Motor neuron (in vitro differentiated cells): ENCODE results near the gene ADAMTS15. TPM values are rescaled to one million over a fixed set of nuclear protein-coding genes. Genes with fewer than 3 reads are reported as not detected.

Source experiments
- ATAC-seq, 8 experiments: fragments of 200-7000 bp; cut with Tn5 transposase; replicated peaks in 6 of 8; 2 replicates each; pipeline ENCODE4 v1.8.0; 2021; ENCODE audit warnings: mild to moderate bottlenecking in 8 of 8, moderate library complexity in 8 of 8
- H3K27ac ChIP-seq, 2 donors: fragments of 250-450 bp; sonication (Bioruptor Pico); 2 replicates each; pipeline ENCODE4 v1.9.0; 2021; ENCODE audit warnings: antibody characterized with exemption in 2 of 2, mild to moderate bottlenecking in 2 of 2, moderate library complexity in 1 of 2
- H3K4me1 ChIP-seq, 2 donors: fragments of 250-450 bp; sonication (Bioruptor Pico); replicated peaks in 1 of 2; 2 replicates each; pipeline ENCODE4 v1.6.1; 2021; ENCODE audit warnings: antibody characterized with exemption in 2 of 2, mild to moderate bottlenecking in 2 of 2, moderate library complexity in 1 of 2
- H3K4me3 ChIP-seq, 5 donors: fragments of 250-450 bp; sonication (Bioruptor Pico); 2 replicates each; pipeline ENCODE4 v1.9.0; 2021; ENCODE audit warnings: antibody characterized with exemption in 5 of 5, mild to moderate bottlenecking in 5 of 5, moderate library complexity in 4 of 5
- WGBS, 10 experiments: fragments of 450-650 bp; shearing (Covaris generic); methylation state at CpG; one replicate each; pipeline ENCODE4 v1.0.0; 2022; 5-methylcytosine and 5-hydroxymethylcytosine counted together
- in situ Hi-C, 9 experiments: fragments of 400-800 bp; cut with MboI; loops; one replicate each; pipeline ENCODE4 v1.15.0; 2021; ENCODE audit warnings: low sequenced_read_pairs in 9 of 9, low pct_unique_long_range_greater_than_20kb in 2 of 9; ENCODE audit not compliant: unreplicated experiment in 9 of 9
- total RNA-seq, 8 experiments: library from RNA; unstranded; fragments of 300-600 nt; gene quantifications; 2 replicates each; pipeline versions ENCODE4 v1.2.3 to v1.2.4, GENCODE V29; 2022

The ADAMTS15 gene
- total RNA-seq, 8 experiments from 2014 or later: 0.52 to 55.3 (median 1.1) TPM

GRCh38 chr11:130508913-130509312, 60.5 kb downstream of the ADAMTS15 start:
- no peak overlapping the region for H3K4me3 ChIP-seq
- in situ Hi-C loops: no loop called here
- H3K27ac ChIP-seq: no peak overlapping the region
- 0 to 100% (median 71%) methylated on average over 1 of the region's 1 CpG; no CpG with 5 or more reads in 5 of the 10 experiments for WGBS, 10 experiments
- peaks cover 8 to 9% of the 10 kb centered on the region in 2 donors for H3K4me1 ChIP-seq
- ATAC-seq: no peak

GRCh38 chr11:130509942-130510341, 61.5 kb downstream of the ADAMTS15 start:
- no peak for ATAC-seq

GRCh38 chr11:130510407-130511006, 62.1 kb downstream of the ADAMTS15 start:
- Histone ChIP-seq H3K27ac (no peak overlapping the region), H3K4me3 (no peak overlapping the region), H3K4me1 (peaks cover 8 to 9% of the 10 kb centered on the region in 2 donors)
- WGBS, 10 experiments: 40 to 100% (median 79%) methylated on average over 1 to 7 of the region's 8 CpGs; no CpG with 5 or more reads in 1 of the 10 experiments
- peak in 1 of 8 experiments; percentile 60 for ATAC-seq
- in situ Hi-C loops: no loop called here

More at GRCh38 chr11:130509942-130510341, 61.5 kb downstream of the ADAMTS15 start:
- Histone ChIP-seq H3K4me3 (no peak overlapping the region), H3K27ac (no peak overlapping the region), H3K4me1 (peaks cover 8 to 9% of the 10 kb centered on the region in 2 donors)
- in situ Hi-C loops: no loop called here
- 100% methylated on average over 1 to 2 of the region's 2 CpGs; no CpG with 5 or more reads in 6 of the 10 experiments for WGBS, 10 experiments

GRCh38 chr11:130511765-130512164, 63.3 kb downstream of the ADAMTS15 start:
- H3K4me1 ChIP-seq: peaks cover 8 to 9% of the 10 kb centered on the region in 2 donors
- no peak overlapping the region for H3K27ac ChIP-seq
- no peak for ATAC-seq
- no peak overlapping the region for H3K4me3 ChIP-seq
- in situ Hi-C loops: no loop called here
- WGBS, 10 experiments: 71 to 100% (median 100%) methylated on average over 1 to 2 of the region's 2 CpGs; no CpG with 5 or more reads in 4 of the 10 experiments

GRCh38 chr11:130512662-130513061, 64.2 kb downstream of the ADAMTS15 start:
- no peak for ATAC-seq
- in situ Hi-C loops: no loop called here

GRCh38 chr11:130513132-130513531, 64.7 kb downstream of the ADAMTS15 start:
- Histone ChIP-seq H3K27ac (peak overlapping the region in 1 of 2 donors; percentile 57), H3K4me3 (no peak overlapping the region), H3K4me1 (peaks cover 8 to 9% of the 10 kb centered on the region in 2 donors)
- in situ Hi-C loops: no loop called here
- peak in 7 of 8 experiments; percentile 58 to 98 (median 95) for ATAC-seq
- 10 to 33% methylated on average over 2 of the region's 4 CpGs; no CpG with 5 or more reads in 8 of the 10 experiments for WGBS, 10 experiments

More at GRCh38 chr11:130512662-130513061, 64.2 kb downstream of the ADAMTS15 start:
- WGBS, 10 experiments: 33 to 100% (median 83%) methylated on average over 1 to 3 of the region's 4 CpGs; no CpG with 5 or more reads in 1 of the 10 experiments
- Histone ChIP-seq H3K27ac (no peak overlapping the region), H3K4me3 (no peak overlapping the region), H3K4me1 (peaks cover 8 to 9% of the 10 kb centered on the region in 2 donors)

- Histone ChIP-seq H3K4me3 (no peak overlapping the region), H3K4me1 (peaks cover 8 to 9% of the 10 kb centered on the region in 2 donors), H3K27ac (no peak overlapping the region)
- no peak for ATAC-seq
- in situ Hi-C loops: no loop called here
Observed at GRCh38 chr11:130514316-130514715, 65.9 kb downstream of the ADAMTS15 start.

- WGBS, 10 experiments: 20 to 92% (median 67%) methylated on average over 1 to 4 of the region's 6 CpGs; no CpG with 5 or more reads in 3 of the 10 experiments
- Histone ChIP-seq H3K27ac (no peak overlapping the region), H3K4me3 (no peak overlapping the region), H3K4me1 (peaks cover 8 to 9% of the 10 kb centered on the region in 2 donors)
- in situ Hi-C loops: no loop called here
- ATAC-seq: no peak
Observed at GRCh38 chr11:130514851-130515250, 66.4 kb downstream of the ADAMTS15 start.

GRCh38 chr11:130515829-130516553, 67.5 kb downstream of the ADAMTS15 start:
- ATAC-seq: peak in 1 of 8 experiments; percentile 52
- in situ Hi-C loops: no loop called here
- Histone ChIP-seq H3K4me3 (no peak overlapping the region), H3K27ac (no peak overlapping the region), H3K4me1 (peaks cover 8 to 9% of the 10 kb centered on the region in 2 donors)
- 25 to 80% (median 64%) methylated on average over 1 to 4 of the region's 4 CpGs; no CpG with 5 or more reads in 2 of the 10 experiments for WGBS, 10 experiments

GRCh38 chr11:130516554-130517505, 68.4 kb downstream of the ADAMTS15 start:
- Histone ChIP-seq H3K27ac (no peak overlapping the region), H3K4me3 (no peak overlapping the region), H3K4me1 (peaks cover 8 to 9% of the 10 kb centered on the region in 2 donors)
- WGBS, 10 experiments: 40 to 100% (median 76%) methylated on average over 1 to 8 of the region's 10 CpGs; no CpG with 5 or more reads in 1 of the 10 experiments
- in situ Hi-C loops: no loop called here
- no peak for ATAC-seq

GRCh38 chr11:130518164-130518680, 69.8 kb downstream of the ADAMTS15 start:
- H3K4me3 ChIP-seq: no peak overlapping the region
- H3K27ac ChIP-seq: no peak overlapping the region
- ATAC-seq: no peak
- peaks cover 14 to 18% of the 10 kb centered on the region in 2 donors for H3K4me1 ChIP-seq
- in situ Hi-C loops: no loop called here
- 58 to 100% (median 94%) methylated on average over 1 to 3 of the region's 4 CpGs; no CpG with 5 or more reads in 1 of the 10 experiments for WGBS, 10 experiments

GRCh38 chr11:130519128-130519932, 70.9 kb downstream of the ADAMTS15 start:
- H3K4me1 ChIP-seq: peaks cover 10 to 15% of the 10 kb centered on the region in 2 donors
- no peak overlapping the region for H3K4me3 ChIP-seq
- in situ Hi-C loops: no loop called here
- ATAC-seq: no peak
- 14 to 94% (median 85%) methylated on average over 1 to 11 of the region's 11 CpGs for WGBS, 10 experiments
- no peak overlapping the region for H3K27ac ChIP-seq
